ENCODE data around the gene CNPY2. TPM values are rescaled to one million over a fixed set of nuclear protein-coding genes. Genes with fewer than 3 reads are reported as not detected.
A peak's percentile ranks its signal among the peaks of the same experiment; 100 is the strongest.
"Not testable (repeated sequence)": the region's sequence is repeated elsewhere in the genome, so short reads cannot be mapped to it uniquely, and the experiment has no call there.

CNPY2 gene
- total RNA-seq, 1 donor from 2014 or later: 69.2 TPM

DNA sequence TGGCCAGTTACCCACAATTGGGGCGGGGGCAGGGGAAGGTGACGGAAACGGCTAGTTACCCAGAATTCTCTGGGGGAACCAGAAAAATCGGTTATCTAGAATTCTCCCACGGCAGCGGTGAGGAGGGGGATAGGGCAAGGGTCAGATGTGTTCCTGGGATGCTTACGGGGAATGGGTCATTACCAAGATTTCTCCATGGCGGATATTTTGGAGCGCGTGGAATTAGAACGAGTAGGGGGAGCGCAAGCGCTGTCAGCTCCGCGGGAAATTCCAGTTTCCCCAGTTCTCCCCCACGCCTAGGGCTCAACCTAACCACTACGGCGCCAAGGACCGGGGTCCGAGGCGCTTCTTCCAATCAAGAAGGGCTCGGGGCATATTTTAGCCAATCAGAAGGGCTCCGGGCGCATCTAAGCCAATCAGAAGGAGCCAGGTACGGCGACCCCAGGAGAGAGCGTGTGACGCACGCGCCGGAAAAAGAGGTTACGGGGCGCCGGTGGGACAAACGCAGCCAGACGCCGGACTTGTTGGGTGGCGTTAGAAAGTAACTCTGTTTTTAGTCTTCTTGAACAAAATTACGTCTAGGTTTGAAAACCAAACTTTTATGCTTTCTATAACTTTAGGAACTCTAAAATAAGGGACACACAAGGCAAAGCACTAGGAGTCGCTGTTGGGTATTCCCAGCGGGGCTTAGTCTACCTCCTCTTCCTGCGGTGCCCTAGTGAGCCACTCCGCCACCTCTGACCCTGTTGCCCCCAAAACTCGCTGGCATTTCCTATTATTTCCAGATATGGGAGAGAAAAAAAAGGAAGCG, 18.1 kb upstream of the CNPY2 start, which contains the start of gene PAN2:
Gene PAN2 (minus strand): TSS at position 322 of the 811 bp plus-strand sequence. CDS start 906 bp downstream, outside the sequence.
- peak; percentile 97 to 98 for DNase-seq (ENCODE audit: low read depth in 2 of 2)

DNA sequence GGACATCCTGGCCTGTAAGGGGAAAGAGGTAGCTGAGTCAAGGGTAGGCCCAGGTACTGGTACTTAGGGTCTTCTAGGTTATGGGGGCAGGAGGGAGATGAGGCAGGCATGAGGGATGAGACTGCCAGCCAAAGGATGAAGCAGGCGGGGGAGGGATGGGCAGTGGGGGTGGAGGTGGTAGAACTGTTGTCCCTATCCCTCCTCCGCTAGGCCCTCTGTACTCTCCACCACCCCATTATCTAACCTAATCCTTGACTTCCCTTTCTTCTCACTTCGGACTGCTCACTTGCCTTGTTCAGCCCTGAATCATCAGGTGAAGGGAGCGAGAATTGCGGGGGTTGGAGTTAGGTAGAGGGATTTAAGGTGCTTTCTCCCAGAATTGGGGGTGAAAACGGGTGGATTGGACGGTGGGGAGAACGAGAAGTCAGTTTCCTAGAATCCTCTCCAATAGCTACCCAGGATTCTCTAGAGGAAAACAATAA, 17.4 kb upstream of the CNPY2 start:
- DNase-seq (ENCODE audit: low read depth in 2 of 2): no peak

DNA sequence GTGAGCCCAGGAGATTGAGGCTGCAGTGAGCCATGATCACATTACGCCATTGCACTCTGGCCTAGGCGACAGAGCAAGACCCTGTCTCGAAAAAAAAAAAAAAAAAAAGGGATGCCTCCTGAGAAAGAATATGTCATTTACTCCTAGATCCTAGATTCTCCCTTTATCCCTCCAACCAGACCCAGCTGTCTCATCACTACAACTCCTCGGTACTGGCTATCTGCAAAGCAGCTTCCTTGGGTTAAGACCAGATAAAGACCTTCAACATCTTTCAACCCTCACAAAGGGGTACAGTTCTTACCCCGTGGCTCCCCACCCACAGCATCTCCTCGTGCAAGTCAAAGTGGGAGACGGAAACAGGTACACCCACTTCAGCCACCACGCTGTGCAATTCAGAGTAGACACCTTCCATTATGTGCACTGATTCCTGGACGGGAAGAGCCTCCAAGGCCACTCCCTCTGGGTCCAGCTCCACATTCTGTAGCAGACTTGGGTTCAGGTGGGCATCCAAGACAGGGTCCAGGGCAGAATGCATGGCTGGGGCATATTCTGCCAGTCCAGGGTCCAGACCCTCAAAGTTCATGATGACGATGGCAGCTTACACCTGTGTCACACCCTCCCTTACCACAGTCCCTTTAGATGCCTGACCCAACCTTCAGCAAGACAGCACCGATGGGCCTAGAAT, 16.9 kb upstream of the CNPY2 start:
- no peak for DNase-seq (ENCODE audit: low read depth in 2 of 2)

DNA sequence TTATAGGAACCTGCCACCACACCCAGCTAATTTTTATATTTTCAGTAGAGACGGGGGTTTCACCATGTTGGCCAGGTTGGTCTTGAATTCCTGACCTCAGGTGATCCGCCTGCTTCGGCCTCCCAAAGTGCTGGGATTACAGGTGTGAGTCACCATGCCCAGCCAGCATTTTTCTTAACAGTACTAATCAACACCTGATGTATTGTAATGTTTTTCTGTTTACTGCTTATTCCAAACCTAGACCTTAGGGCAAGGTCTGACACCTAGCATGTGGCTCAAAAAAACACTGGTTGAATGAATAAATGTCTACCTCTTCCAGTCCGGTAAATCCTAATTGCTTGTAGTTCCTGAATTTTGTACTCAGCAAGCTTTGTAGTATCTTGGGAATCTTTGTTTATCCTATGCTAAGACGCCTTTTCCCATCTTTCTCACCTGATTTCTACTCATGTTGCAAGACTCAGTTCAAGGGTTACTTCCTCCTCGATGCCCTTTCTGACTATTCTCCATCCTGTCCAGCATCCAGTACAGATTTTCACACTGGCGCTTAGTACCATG, 15.2 kb upstream of the CNPY2 start:
- DNase-seq (ENCODE audit: low read depth in 2 of 2): no peak

DNA sequence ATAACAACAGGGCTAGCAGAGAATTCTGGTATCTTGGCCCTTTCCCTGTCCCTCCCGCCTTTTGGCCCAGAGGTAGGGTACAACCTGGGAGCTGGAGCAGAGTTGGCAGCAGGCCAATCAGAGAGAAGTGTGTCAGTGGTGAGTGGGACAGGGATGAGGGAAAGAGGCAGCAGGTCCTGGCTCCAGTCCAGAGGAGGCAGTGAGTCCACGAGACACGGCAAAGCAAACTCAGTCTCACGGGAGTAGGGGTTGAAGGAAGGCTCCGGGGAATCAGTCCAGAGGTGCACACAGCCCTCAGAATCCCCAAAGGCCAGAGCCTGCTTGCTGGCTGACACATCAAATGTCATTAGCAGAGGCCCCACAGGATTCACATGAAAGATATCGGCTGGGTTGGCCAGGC, 10.7 kb upstream of the CNPY2 start:
- DNase-seq (ENCODE audit: low read depth in 2 of 2): no peak

DNA sequence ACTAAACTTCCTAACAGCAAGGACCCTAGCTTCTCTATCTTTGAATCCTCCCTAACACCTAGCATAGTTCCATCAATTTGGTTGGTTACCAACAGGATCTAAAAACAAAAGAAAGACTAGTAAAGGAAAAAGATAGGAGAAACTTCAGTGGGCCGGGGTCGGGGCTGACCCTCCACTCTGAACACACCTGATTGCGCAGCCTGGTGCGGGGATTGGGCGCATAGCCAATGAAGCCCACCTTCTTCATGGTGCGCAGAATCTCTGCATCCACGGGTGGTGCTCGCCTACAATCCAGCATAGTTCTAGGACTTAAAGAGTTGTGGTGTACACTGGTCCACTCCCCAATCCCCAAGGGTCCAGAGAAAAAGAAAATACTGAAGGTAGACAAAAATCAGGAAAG, 10.3 kb upstream of the CNPY2 start:
- DNase-seq (ENCODE audit: low read depth in 2 of 2): no peak

DNA sequence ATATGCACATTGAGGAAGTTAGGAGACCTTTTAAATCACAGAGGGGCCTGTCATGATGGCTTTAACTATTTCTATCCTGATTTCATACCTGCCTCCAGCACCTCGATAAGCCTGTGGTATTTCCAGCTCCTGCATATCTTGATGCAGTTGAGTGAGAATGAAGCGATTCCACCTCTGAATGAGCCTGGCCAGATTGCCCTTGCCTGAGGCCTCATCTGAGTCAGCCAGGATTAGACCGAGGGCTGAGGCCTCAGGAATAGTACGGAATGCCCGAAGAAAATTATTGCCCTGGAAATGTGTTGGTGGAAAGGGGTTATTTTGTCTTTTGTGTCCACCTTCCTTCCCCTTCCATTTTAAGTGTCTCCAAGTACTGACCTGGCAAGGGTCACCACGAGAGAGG, 8.4 kb upstream of the CNPY2 start:
- no peak for DNase-seq (ENCODE audit: low read depth in 2 of 2)

DNA sequence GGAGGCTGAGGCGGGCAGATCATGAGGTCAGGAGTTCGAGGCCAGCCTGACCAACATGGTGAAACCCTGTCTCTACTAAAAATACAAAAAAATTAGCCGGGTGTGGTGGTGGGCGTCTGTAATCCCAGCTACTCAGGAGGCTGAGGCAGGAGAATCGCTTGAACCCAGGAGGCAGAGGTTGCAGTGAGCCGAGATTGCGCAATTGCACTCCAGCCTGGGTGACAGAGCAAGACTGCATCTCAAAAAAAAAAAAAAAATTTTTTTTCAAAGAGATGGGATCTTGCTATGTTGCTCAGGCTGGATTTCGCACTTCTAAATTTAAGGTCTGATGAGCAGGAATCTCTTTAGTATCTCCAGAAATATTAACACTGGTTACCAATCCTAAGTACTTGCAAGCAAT, 5.8 kb upstream of the CNPY2 start:
- DNase-seq (ENCODE audit: low read depth in 2 of 2): not testable (repeated sequence)

DNA sequence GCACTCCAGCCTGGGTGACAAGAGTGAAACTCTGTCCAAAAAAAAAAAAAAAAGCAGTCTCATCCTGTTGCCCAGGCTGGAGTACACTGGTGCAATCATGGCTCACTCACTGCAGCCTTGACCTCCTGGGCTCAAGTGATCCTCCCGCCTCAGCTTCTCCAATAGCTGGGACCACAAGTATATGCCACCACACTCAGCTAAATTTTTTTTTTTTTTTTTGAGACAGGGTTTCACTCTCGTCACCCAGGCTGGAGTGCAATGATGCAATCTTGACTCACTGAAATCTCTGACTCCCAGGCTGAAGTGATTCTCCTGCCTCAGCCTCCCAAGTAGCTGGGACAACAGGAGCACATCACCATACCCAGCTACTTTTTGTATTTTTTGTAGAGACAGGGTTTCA, 5.2 kb upstream of the CNPY2 start:
- DNase-seq (ENCODE audit: low read depth in 2 of 2): no peak

DNA sequence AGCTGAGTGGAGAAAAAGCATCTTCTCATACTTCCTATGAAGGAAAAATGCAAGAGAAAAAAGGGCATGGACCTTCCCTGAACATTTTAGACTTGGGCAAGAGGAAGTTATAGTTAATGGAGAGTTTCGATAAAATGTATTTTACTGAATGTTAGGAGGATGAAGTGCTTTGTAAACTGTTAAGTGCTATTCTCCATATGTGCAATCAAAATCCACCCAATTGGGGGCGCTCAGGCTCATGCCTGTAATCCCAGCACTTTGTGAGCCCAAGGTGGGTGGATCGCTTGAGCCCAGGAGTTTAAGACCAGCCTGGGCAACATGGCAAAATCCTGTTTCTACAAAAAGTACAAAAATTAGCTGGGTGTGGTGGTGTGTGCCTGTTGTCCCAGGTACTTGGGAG, 1.9 kb upstream of the CNPY2 start:
- no peak for DNase-seq (ENCODE audit: low read depth in 2 of 2)

DNA sequence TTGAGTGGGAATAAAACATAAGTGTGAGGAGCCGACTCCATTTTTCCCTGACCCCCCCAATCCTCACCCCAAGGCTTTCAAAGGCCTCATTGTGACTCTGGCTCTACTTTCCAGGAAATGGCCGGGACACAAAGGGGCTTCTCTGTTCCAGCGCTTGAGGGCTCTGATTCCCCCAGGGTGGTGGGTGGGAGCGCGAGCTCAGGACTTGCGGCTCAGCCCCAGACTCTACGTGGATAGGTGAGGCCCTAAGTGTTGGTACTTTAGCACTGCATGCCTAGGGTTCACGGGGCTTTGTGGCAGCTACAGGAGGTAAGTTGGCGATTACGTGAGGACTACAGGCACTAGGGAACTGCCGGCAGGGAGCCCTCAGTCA, 553 bp downstream of the CNPY2 start:
- no peak for DNase-seq (ENCODE audit: low read depth in 2 of 2)

DNA sequence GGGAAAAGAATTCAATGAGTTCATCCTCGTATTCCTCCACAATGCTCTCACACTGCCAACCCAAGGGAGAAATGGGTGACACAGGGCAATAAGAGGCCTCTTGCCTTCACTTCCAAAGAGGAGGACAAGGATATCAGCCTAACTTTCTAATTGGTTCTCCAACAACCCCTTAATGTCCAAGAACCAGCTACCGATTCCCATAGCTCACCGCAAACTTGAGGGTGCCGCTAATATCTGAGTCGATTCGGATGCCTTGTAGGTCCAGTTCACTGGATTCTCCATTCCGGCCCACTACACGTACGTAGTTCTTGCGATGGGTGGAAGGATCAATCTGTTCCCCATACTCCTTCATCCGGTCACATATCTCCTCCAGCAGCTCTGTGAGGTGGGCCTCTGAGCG, 4.8 kb downstream of the CNPY2 start:
- no peak for DNase-seq (ENCODE audit: low read depth in 2 of 2)

DNA sequence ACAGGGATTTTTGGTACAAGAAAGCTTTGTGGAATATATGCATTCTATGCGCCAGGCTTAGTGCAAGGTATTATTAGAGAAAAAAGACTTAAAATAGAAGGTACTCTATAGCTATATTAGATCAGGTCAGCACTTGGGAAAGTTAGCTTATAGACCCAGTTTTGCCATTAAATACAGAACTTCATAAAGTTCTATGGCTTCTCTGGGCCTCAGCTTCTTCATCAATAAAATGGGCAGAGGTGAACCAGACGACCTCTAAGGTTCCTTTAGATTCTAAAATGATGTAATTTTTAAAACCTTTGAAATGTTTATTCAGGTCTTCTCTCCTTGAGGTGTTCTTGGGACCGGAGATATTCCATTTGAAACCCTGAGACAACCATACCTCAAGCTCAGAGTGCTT, 7.1 kb downstream of the CNPY2 start:
- no peak for DNase-seq (ENCODE audit: low read depth in 2 of 2)

DNA sequence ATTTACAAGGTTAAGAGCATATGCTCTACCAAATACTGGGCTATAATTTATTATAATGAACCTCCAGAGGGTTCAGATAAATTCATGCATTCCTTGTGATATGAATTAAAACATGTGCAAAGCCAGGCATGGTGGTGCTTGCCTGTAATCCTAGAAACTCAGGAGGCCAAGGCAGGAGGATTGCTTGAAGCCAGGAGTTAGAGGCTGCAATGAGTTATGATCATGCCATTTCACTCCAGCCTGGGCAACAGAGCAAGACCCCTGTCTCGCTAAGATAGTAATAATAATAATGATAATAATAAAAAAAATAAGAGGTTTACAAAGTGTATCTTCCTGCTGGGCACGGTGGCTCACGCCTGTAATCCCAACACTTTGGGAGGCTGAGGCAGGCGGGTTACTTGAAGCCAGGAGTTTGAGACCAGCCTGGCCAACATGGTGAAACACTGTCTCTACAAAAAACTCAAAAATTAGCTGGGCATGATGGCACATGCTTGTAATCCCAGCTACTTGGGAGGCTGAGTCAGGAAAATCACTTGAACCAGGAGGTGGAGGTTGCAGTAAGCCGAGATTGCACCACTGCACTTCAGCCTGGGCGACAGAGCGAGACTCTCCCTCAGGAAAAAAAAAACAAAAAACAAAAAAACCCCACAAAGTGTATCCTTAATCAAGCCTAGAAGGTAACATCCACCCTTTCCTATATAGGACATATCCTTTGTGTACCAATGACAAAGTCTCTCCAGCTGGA, 8.4 kb downstream of the CNPY2 start:
- DNase-seq (ENCODE audit: low read depth in 2 of 2): no peak

DNA sequence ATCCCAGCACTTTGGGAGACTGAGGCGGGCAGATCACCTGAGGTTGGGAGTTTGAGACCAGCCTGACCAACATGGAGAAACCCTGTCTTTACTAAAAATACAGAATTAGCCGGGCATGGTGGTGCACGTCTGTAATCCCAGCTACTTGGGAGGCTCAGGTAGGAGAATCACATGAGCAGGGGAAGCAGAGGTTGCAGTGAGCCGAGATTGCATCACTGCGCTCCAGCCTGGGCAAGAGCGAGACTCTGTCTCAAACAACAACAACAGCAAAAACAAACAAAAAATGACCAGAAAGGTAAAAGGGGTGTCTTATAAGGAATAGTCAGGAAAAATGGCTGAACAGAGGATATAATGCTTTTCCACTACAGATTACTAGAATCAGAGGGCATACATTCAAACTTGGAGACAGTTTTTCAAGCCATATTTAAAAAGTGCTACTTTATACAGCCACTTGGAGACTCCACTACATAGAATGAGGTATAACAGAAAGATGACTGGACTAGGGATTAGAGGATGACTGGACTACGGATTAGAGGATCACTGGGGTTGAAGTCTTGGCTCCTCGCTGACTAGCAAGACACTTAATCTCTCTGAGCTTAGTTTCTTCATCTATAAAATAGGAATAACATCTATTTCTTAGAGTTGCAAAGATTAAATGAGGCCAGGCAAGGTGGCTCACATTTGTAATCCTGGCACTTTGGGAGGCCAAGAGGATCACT, 10.8 kb downstream of the CNPY2 start:
- no peak for DNase-seq (ENCODE audit: low read depth in 2 of 2)

DNA sequence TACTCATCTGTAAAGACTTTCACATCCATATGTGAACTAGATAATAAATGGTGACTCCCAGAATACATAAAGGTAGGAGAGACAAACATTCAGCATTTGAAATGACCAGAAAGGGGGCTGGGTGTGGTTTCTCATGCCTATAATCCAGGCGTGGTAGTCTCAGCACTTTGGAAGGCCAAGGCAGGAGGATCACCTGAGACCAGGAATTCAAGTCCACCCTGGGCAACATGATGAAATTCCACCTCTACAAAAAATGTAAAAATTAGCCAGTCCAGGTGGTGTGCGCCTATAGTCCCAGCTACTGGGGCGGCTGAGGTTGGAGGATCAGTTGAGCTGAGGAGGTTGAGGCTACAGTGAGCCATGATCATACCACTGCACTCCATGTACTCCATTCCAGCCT, 11.5 kb downstream of the CNPY2 start:
- DNase-seq (ENCODE audit: low read depth in 2 of 2): no peak

DNA sequence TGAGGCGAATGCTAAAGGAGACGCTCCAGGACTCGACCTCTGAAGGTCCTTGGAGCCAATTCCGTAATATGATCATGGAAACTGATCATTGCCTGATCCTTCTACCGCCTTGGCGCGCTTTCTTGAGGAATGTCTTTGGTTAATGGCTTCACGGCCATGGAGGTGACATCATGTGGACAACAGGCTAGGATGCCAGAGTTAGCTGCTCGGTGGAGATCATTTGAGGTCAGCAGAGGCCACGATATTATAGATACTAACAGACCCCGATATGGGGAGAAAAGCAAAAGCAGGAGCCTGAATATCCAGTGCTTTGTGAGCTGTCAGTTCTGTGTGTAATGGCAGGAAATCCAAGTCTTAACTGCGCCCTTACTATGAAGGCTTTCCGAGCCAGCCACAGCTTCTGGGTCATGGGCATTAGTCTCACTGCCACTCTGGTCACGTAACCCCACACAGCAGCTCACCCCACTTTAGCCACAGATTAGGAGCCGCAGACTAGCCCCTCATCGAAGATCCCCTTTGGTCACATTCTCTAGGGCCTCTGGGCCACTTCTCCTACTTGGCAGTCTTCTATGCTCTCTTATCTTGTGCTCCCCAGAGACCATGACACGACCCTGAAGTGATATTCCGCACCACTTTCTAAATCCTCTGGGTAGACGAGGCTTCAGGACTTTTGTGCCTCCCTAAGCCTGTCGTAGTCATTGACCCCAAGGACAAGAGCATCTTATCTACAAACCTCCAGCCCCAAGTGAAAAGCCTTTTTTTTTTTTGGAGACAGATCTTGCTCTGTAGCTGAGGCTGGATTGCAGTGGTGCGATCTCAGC, 14.9 kb downstream of the CNPY2 start:
- peak in 1 of 2 donors; percentile 15 for DNase-seq (ENCODE audit: low read depth in 2 of 2)

DNA sequence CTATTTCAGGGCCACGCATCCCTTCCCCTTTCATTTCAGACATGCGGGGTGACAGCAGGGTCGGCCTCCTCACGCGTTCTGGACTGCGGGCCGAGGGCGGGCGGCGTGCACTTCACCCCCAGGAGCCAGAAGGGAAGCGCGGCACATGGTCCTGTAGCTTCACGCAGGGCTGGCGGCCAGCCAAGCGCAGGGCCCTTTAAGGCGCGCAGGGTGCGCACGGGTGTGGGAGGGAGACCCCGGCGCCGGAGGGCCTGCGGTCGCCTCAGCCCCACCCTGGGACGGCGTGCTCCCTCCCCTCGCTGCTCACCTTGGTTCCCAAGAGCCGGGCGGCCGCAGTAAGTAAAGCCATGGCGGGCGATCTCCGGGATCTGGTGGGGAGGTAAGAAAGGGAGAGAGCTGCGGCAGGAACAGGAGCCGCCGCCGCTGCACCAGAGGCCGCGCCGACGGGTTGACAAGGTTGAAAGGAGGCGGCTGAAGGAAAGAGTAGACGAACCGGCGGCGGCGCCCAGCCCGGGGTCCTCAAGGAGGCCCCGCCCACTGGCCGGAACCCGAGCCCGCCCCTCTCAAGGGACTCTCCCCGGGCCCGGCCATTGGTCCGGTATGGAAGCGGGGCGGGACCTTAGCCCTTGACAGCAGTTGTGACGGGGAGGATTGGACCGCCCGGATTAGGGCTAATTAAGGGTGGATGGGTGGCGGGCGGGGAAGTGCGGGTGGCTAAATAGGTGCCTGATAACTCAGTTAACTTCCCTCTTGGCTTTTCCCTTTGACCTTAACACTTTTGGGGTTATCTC, 15.7 kb downstream of the CNPY2 start, which contains the start of gene CS:
Gene CS (minus strand): TSS at position 478 of the 791 bp plus-strand sequence. CDS start 129 bp downstream, at position 349.
- DNase-seq (ENCODE audit: low read depth in 2 of 2): peak; percentile 96 to 99

DNA sequence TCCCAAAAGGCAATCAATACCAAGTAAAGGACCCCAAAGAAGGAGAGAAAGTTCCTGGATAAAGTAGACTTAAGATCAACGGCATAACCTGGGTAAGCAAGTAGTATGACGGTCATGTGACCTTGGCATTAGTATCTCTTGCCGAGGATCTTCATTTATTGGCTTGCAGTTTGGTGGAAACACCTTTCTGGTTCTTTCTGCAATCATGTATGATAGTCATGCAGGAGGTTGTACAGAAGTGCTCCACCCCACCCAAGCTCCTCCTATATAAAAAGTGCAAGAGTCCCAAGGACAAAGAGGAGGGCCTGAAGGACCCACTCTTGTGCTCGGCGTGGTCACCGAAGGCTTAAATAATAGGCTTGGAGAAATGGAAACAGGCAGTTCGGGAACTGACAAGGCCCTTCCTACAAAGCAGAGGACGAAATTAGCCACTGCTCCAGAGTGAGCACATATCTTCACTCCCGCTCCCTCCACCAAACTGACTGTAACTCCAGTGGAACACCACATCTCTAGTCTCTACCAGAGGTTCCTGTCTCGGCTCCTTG, 16.4 kb downstream of the CNPY2 start:
- no peak for DNase-seq (ENCODE audit: low read depth in 2 of 2)
